ENCODE measurements around the gene HNF1A. TPM values are rescaled to one million over a fixed set of nuclear protein-coding genes. Genes with fewer than 3 reads are reported as not detected.

HNF1A gene
- total and polyA plus RNA-seq, 4 experiments from 2014 or later, result not detected

DNA sequence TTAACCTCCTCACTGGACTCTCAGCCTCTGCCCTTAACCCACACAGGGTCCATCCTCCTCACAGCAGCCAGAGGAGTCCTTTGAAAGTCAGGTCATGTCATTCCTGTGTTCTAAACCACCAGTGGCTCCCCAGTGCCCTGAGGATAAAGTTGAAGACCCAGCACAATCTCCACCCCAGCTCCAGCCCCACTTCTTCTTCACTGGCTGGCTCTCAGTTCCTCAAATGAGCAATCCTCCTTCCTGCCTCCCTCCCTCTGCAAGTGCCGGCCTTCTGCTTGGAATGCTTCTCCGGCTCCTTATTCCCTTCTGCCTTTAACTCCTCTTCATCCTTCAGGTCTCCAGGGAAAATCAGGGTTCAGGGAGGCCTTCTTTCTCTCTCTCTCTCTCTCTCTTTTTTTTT is 42.1 kb upstream of the HNF1A start:
- Mint-ChIP-seq H3K4me3 (no peak overlapping the region), H3K9me3 (no peaks in the 10 kb centered on the region), H3K36me3 (no peaks in the 10 kb centered on the region), H3K27ac (no peak overlapping the region), H3K4me1 (no peaks in the 10 kb centered on the region), H3K27me3 (peaks cover 1 to 8% of the 10 kb centered on the region in 2 donors)
- Histone ChIP-seq H3K36me3 (ENCODE audit: insufficient read depth, low read length) (no peaks in the 10 kb centered on the region), H3K4me3 (ENCODE audit: low read length in 2 of 2) (no peak overlapping the region), H3K27me3 (ENCODE audit: insufficient read depth, low read length) (no peaks in the 10 kb centered on the region), H3K9me3 (ENCODE audit: control insufficient read depth in 1 of 2, low read length in 2 of 2) (no peaks in the 10 kb centered on the region), H3K4me1 (ENCODE audit: insufficient read depth, low read length) (no peaks in the 10 kb centered on the region), H3K27ac (ENCODE audit: low read depth, low read length) (no peak overlapping the region)
- DNase-seq, result no peak
- POLR2A ChIA-PET (ENCODE audit: partially characterized antibody), result no interaction called here
- intact Hi-C loops (cut with micrococcal nuclease), result no loop called here
- CTCF ChIA-PET (ENCODE audit: partially characterized antibody), result no interaction called here

DNA sequence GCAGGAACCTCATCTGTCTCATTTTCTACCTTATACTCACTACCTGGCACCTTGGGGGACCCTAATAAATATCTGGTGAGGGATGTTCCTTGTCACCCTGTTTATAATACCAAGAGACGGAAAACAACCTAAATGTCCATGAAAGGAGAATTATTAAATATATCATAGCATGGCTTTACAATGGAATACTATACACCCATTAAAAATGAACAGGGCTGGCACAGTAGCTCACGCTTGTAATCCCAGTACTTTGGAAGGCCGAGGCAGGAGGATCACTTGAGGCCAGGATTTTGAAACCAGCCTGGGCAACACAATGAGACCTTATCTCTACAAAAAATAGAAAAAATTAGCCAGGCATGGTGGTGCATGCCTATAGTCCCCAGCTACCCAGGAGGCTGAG is 39.8 kb upstream of the HNF1A start:
- no peak overlapping the region for H3K4me3 ChIP-seq (ENCODE audit: low read length in 2 of 2)
- Mint-ChIP-seq H3K4me3 (no peak overlapping the region), H3K9me3 (no peaks in the 10 kb centered on the region), H3K36me3 (no peaks in the 10 kb centered on the region), H3K4me1 (no peaks in the 10 kb centered on the region), H3K27ac (no peak overlapping the region), H3K27me3 (peaks cover 1 to 8% of the 10 kb centered on the region in 2 donors)
- ChIA-PET POLR2A (ENCODE audit: partially characterized antibody) (no interaction called here), CTCF (ENCODE audit: partially characterized antibody) (interaction anchor here (0.8 to 2.1 kb wide), 4 partner anchors 34 to 292 kb away, joined by 3 to 8 read pairs (median 4); no protein-coding TSS in a partner anchor)
- no peak for DNase-seq
- no peak overlapping the region for H3K27ac ChIP-seq (ENCODE audit: low read depth, low read length)
- intact Hi-C loops (cut with micrococcal nuclease), result no loop called here
- H3K36me3 ChIP-seq (ENCODE audit: insufficient read depth, low read length), result no peaks in the 10 kb centered on the region
- H3K27me3 ChIP-seq (ENCODE audit: insufficient read depth, low read length), result no peaks in the 10 kb centered on the region
- H3K4me1 ChIP-seq (ENCODE audit: insufficient read depth, low read length), result no peaks in the 10 kb centered on the region
- H3K9me3 ChIP-seq (ENCODE audit: control insufficient read depth in 1 of 2, low read length in 2 of 2), result no peaks in the 10 kb centered on the region

DNA sequence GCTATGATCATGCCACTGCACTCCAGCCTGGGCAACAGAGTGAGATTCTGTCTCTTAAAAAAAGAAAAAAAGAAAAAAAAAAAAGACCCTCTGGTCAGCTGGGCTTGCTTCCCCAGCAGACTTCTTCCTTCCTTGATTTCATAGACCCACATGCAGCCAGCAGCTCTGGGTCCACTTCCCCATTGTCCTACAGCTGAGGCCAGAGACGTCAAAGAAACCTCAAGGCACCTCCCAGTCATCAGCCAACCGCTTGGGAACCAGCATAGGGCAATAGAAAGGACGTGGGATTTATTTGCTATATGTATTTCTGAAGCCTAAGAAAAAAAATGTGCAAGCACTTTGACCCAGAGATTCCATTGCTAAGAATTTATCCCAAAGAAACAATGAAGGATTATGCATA is 38.8 kb upstream of the HNF1A start:
- Mint-ChIP-seq H3K36me3 (no peaks in the 10 kb centered on the region), H3K4me3 (no peak overlapping the region), H3K27me3 (peaks cover 1 to 8% of the 10 kb centered on the region in 2 donors), H3K27ac (peak overlapping the region in 1 of 7 donors; percentile 35), H3K4me1 (peaks cover 0 to under 1% (median 0%) of the 10 kb centered on the region in 4 donors), H3K9me3 (no peaks in the 10 kb centered on the region)
- no peak for DNase-seq
- Histone ChIP-seq H3K36me3 (ENCODE audit: insufficient read depth, low read length) (no peaks in the 10 kb centered on the region), H3K4me3 (ENCODE audit: low read length in 2 of 2) (no peak overlapping the region), H3K27me3 (ENCODE audit: insufficient read depth, low read length) (no peaks in the 10 kb centered on the region), H3K27ac (ENCODE audit: low read depth, low read length) (no peak overlapping the region), H3K9me3 (ENCODE audit: control insufficient read depth in 1 of 2, low read length in 2 of 2) (no peaks in the 10 kb centered on the region), H3K4me1 (ENCODE audit: insufficient read depth, low read length) (no peaks in the 10 kb centered on the region)
- POLR2A ChIA-PET (ENCODE audit: partially characterized antibody), result no interaction called here
- CTCF ChIA-PET (ENCODE audit: partially characterized antibody), result interaction anchor here (1.1 to 2.1 kb wide), 4 partner anchors 33 to 171 kb away, joined by 3 to 8 read pairs (median 4); no protein-coding TSS in a partner anchor
- intact Hi-C loops (cut with micrococcal nuclease), result no loop called here

DNA sequence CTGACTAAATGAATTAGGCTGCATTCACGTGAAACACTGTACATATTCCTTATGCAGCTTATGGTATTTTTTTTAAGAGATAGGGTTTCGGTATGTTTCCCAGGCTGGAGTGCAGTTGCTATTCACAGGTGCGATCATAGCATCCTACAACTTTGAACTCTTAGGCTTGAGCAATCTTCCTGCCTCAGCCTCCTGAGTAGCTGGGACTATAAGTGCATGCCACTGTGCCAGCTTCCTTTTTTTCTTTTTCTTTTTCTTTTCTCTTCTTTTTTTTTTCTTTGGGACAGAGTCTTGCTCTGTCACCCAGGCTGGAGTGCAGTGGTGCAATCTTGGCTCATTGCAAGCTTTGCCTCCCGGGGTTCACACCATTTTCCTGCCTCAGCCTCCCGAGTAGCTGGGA is 38.3 kb upstream of the HNF1A start:
- H3K27ac ChIP-seq (ENCODE audit: low read depth, low read length), result no peak overlapping the region
- H3K36me3 Mint-ChIP-seq, result no peaks in the 10 kb centered on the region
- H3K27ac Mint-ChIP-seq, result no peak overlapping the region
- ChIA-PET CTCF (ENCODE audit: partially characterized antibody) (interaction anchor here (0.7 to 2.1 kb wide), 5 partner anchors 32 to 171 kb away, joined by 3 to 8 read pairs (median 3); no protein-coding TSS in a partner anchor), POLR2A (ENCODE audit: partially characterized antibody) (no interaction called here)
- H3K9me3 ChIP-seq (ENCODE audit: control insufficient read depth in 1 of 2, low read length in 2 of 2), result no peaks in the 10 kb centered on the region
- intact Hi-C loops (cut with micrococcal nuclease), result no loop called here
- peaks cover 0 to 4% (median under 1%) of the 10 kb centered on the region in 4 donors for H3K4me1 Mint-ChIP-seq
- H3K27me3 Mint-ChIP-seq, result peaks cover 1 to 8% of the 10 kb centered on the region in 2 donors
- H3K4me1 ChIP-seq (ENCODE audit: insufficient read depth, low read length), result no peaks in the 10 kb centered on the region
- H3K27me3 ChIP-seq (ENCODE audit: insufficient read depth, low read length), result no peaks in the 10 kb centered on the region
- H3K9me3 Mint-ChIP-seq, result no peaks in the 10 kb centered on the region
- no peak overlapping the region for H3K4me3 Mint-ChIP-seq
- H3K36me3 ChIP-seq (ENCODE audit: insufficient read depth, low read length), result no peaks in the 10 kb centered on the region
- no peak for DNase-seq
- no peak overlapping the region for H3K4me3 ChIP-seq (ENCODE audit: low read length in 2 of 2)

DNA sequence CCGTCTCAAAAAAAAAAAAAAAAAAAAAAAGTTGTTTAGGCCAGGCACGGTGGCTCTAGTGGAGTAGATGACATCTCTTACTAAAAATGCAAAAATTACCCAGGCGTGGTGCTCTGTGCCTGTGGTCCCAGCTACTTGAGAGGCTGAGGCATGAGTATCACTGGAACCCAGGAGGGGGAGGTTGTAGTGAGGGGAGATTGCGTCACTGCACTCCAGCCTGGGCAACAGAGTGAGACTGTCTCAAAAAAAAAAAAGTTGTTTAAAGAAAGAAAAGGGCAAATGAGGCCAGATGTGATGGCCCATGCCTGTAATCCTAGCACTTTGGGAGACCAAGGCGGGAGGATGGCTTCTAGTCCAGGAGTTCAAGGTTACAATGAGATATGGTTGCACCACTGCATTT is 37.5 kb upstream of the HNF1A start:
- no peaks in the 10 kb centered on the region for H3K36me3 Mint-ChIP-seq
- ChIA-PET POLR2A (ENCODE audit: partially characterized antibody) (no interaction called here), CTCF (ENCODE audit: partially characterized antibody) (interaction anchor here (0.7 to 1.2 kb wide), 4 partner anchors 31 to 157 kb away, joined by 3 read pairs; no protein-coding TSS in a partner anchor)
- Histone ChIP-seq H3K4me1 (ENCODE audit: insufficient read depth, low read length) (no peaks in the 10 kb centered on the region), H3K27me3 (ENCODE audit: insufficient read depth, low read length) (no peaks in the 10 kb centered on the region), H3K4me3 (ENCODE audit: low read length in 2 of 2) (no peak overlapping the region), H3K27ac (ENCODE audit: low read depth, low read length) (no peak overlapping the region), H3K9me3 (ENCODE audit: control insufficient read depth in 1 of 2, low read length in 2 of 2) (no peaks in the 10 kb centered on the region), H3K36me3 (ENCODE audit: insufficient read depth, low read length) (no peaks in the 10 kb centered on the region)
- peaks cover 0 to 4% (median 2%) of the 10 kb centered on the region in 4 donors for H3K4me1 Mint-ChIP-seq
- H3K9me3 Mint-ChIP-seq, result no peaks in the 10 kb centered on the region
- no peak overlapping the region for H3K27ac Mint-ChIP-seq
- intact Hi-C loops (cut with micrococcal nuclease), result no loop called here
- H3K4me3 Mint-ChIP-seq, result no peak overlapping the region
- no peak for DNase-seq
- peaks cover 3 to 8% of the 10 kb centered on the region in 2 donors for H3K27me3 Mint-ChIP-seq

DNA sequence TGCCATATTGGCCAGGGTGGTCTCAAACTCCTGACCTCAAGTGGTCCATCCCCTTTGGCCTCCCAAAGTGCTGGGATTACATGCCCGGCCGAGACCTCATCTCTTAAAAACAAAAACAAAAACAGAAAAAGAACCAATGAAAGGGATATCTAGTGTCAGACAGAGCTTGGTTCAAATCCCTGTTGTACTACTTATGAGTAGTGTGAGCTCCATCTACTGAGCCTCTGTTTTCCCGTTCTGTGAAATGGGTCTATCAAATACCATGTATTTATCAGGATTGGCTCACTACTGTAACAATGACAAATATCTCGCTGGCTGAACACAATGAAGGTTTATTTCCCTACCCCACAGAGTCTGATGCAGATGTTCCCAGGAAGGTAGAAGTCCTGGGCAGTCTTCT is 36.9 kb upstream of the HNF1A start:
- Mint-ChIP-seq H3K27ac (no peak overlapping the region), H3K27me3 (peaks cover 3 to 8% of the 10 kb centered on the region in 2 donors), H3K9me3 (no peaks in the 10 kb centered on the region), H3K4me1 (peaks cover 0 to 4% (median 2%) of the 10 kb centered on the region in 4 donors), H3K4me3 (no peak overlapping the region), H3K36me3 (no peaks in the 10 kb centered on the region)
- intact Hi-C loops (cut with micrococcal nuclease), result no loop called here
- DNase-seq, result no peak
- POLR2A ChIA-PET (ENCODE audit: partially characterized antibody), result no interaction called here
- Histone ChIP-seq H3K4me3 (ENCODE audit: low read length in 2 of 2) (no peak overlapping the region), H3K27ac (ENCODE audit: low read depth, low read length) (no peak overlapping the region), H3K36me3 (ENCODE audit: insufficient read depth, low read length) (no peaks in the 10 kb centered on the region), H3K9me3 (ENCODE audit: control insufficient read depth in 1 of 2, low read length in 2 of 2) (no peaks in the 10 kb centered on the region), H3K4me1 (ENCODE audit: insufficient read depth, low read length) (no peaks in the 10 kb centered on the region), H3K27me3 (ENCODE audit: insufficient read depth, low read length) (no peaks in the 10 kb centered on the region)
- CTCF ChIA-PET (ENCODE audit: partially characterized antibody), result interaction anchor here (1.2 kb wide), 1 partner anchor 30 kb away, joined by 3 read pairs; no protein-coding TSS in a partner anchor

DNA sequence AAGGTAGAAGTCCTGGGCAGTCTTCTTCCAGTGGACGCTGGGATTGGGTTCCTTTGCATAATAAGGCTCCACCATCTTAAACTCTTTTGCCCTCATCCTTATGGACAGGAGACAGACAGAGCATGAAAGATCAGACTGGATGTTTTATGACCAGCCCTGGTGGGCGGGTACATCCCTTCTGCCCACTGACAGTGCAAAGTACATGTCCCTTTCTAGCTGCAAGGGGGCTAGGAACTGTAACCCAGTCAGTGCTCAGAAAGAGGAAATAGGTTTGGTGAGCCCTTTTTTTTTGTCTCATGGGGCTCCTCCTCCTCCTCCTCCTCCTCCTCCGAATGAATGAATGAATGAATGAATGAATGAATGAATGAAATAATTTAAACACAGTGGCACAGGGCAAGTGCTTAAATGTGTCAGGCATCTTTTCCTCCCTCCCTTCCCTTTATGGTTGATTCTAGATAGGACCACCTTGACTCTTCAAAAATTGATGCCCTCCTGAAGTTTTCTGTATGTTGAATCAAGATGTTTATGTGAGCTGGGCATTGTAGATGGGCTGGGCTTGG is 36.4 kb upstream of the HNF1A start:
- H3K4me3 Mint-ChIP-seq, result no peak overlapping the region
- DNase-seq, result no peak
- intact Hi-C loops (cut with micrococcal nuclease), result no loop called here
- Histone ChIP-seq H3K27me3 (ENCODE audit: insufficient read depth, low read length) (no peaks in the 10 kb centered on the region), H3K9me3 (ENCODE audit: control insufficient read depth in 1 of 2, low read length in 2 of 2) (no peaks in the 10 kb centered on the region), H3K36me3 (ENCODE audit: insufficient read depth, low read length) (no peaks in the 10 kb centered on the region), H3K27ac (ENCODE audit: low read depth, low read length) (no peak overlapping the region), H3K4me1 (ENCODE audit: insufficient read depth, low read length) (no peaks in the 10 kb centered on the region), H3K4me3 (ENCODE audit: low read length in 2 of 2) (no peak overlapping the region)
- no peaks in the 10 kb centered on the region for H3K36me3 Mint-ChIP-seq
- peaks cover 0 to 4% (median 2%) of the 10 kb centered on the region in 4 donors for H3K4me1 Mint-ChIP-seq
- H3K9me3 Mint-ChIP-seq, result no peaks in the 10 kb centered on the region
- H3K27me3 Mint-ChIP-seq, result peaks cover 3 to 8% of the 10 kb centered on the region in 2 donors
- no peak overlapping the region for H3K27ac Mint-ChIP-seq
- ChIA-PET CTCF (ENCODE audit: partially characterized antibody) (interaction anchor here (1.2 to 3.4 kb wide), 3 partner anchors 30 to 118 kb away, joined by 3 to 15 read pairs (median 11); no protein-coding TSS in a partner anchor), POLR2A (ENCODE audit: partially characterized antibody) (no interaction called here)
